Activated B cell treated with CpG ODN at 0.5 μM for 24 hours (primary cell): ENCODE results near the gene THRAP3. TPM values are rescaled to one million over a fixed set of nuclear protein-coding genes. Genes with fewer than 3 reads are reported as not detected.
A peak's percentile ranks its signal among the peaks of the same experiment; 100 is the strongest.
"Not testable (repeated sequence)": the region's sequence is repeated elsewhere in the genome, so short reads cannot be mapped to it uniquely, and the experiment has no call there.

Experiments
- ATAC-seq: fragments of 200-7000 bp; cut with Tn5 transposase; one replicate; pipeline ENCODE4 v1.10.0; 2021; ENCODE audit warnings: low read depth, mild to moderate bottlenecking, moderate library complexity
- CTCF ChIA-PET: fragments of 350-600 bp; sonication (Branson Sonifier 250); formaldehyde crosslinking; loops from one replicate; lab custom pipeline; 2021; ENCODE audit warnings: antibody characterized with exemption; lab: Charles Lee
- POLR2A ChIA-PET: fragments of 350-600 bp; sonication (Branson Sonifier 250); formaldehyde crosslinking; loops from one replicate; lab custom pipeline; 2021; ENCODE audit warnings: antibody characterized with exemption; lab: Charles Lee
- DNase-seq: peaks from one replicate; pipeline ENCODE4 v3.0.0; 2022
- H3K27ac Mint-ChIP-seq: one replicate; pipeline ENCODE4 v1.8.0; 2020; ENCODE audit warnings: mixed read lengths
- H3K27me3 Mint-ChIP-seq: one replicate; pipeline ENCODE4 v1.8.0; 2021; ENCODE audit warnings: mixed read lengths
- H3K36me3 Mint-ChIP-seq: one replicate; pipeline ENCODE4 v1.8.0; 2021; ENCODE audit warnings: low read depth, mixed read lengths
- H3K4me1 Mint-ChIP-seq: one replicate; pipeline ENCODE4 v1.8.0; 2021; ENCODE audit warnings: mixed read lengths
- H3K4me3 Mint-ChIP-seq: one replicate; pipeline ENCODE4 v1.8.0; 2020; ENCODE audit warnings: mild to moderate bottlenecking, mixed read lengths
- H3K9me3 Mint-ChIP-seq: one replicate; pipeline ENCODE4 v1.8.0; 2020; ENCODE audit warnings: mixed read lengths
- CTCF ChIP-seq: fragments of 200-600 bp; IDR thresholded peaks from one replicate; pipeline ENCODE4 v1.8.0; 2022; ENCODE audit warnings: antibody characterized with exemption, mild to moderate bottlenecking
- intact Hi-C: fragments of 100-400 bp; cut with micrococcal nuclease; formaldehyde crosslinking; loops from one replicate; pipeline ENCODE4 v1.15.1; 2024
- total RNA-seq: library from RNA; stranded (reverse); gene quantifications from 2 replicates; pipeline ENCODE4 v1.2.3, GENCODE V29; 2022

Gene THRAP3
- total RNA-seq, 1 donor from 2014 or later = 145 TPM

- Mint-ChIP-seq H3K4me3 (peak overlapping the region; percentile 99), H3K27me3 (no peaks in the 10 kb centered on the region), H3K4me1 (peaks cover 34% of the 10 kb centered on the region), H3K36me3 (peaks cover 38% of the 10 kb centered on the region), H3K9me3 (no peaks in the 10 kb centered on the region), H3K27ac (peak overlapping the region; percentile 100)
- TF ChIP-seq CTCF = no peak
- intact Hi-C loops = loop anchor here (5.0 kb wide), 3 partner anchors 665 to 1255 kb away; partner anchors contain the start of genes KIAA0319L, NCDN and SFPQ
- ChIA-PET CTCF (interaction anchor here (0.7 to 2.9 kb wide), 5 partner anchors 13 to 164 kb away, joined by 3 to 13 read pairs (median 4); no protein-coding TSS in a partner anchor), POLR2A (interaction anchor here (0.6 to 4.2 kb wide), 15 partner anchors 11 to 292 kb away, joined by 3 to 62 read pairs (median 8); partner anchors contain the start of genes AGO3, MAP7D1, MRPS15 and TRAPPC3)
- DNase-seq = no peak
- ATAC-seq = no peak
Measured at GRCh38 chr1:36222481-36223380, 1.5 kb upstream of the THRAP3 start.

- no peak for TF ChIP-seq CTCF
- intact Hi-C loops = loop anchor here (5.0 kb wide), 3 partner anchors 666 to 1254 kb away; partner anchors contain the start of genes KIAA0319L, NCDN and SFPQ
- H3K9me3 Mint-ChIP-seq = no peaks in the 10 kb centered on the region
- POLR2A ChIA-PET = interaction anchor here (0.6 to 4.2 kb wide), 26 partner anchors 11 to 337 kb away, joined by 3 to 62 read pairs (median 6); partner anchors contain the start of genes AGO3, MAP7D1, MRPS15 and SH3D21
- no peaks in the 10 kb centered on the region for H3K27me3 Mint-ChIP-seq
- peak; percentile 4 for ATAC-seq
- CTCF ChIA-PET = interaction anchor here (0.7 to 2.9 kb wide), 9 partner anchors 9 to 198 kb away, joined by 3 to 13 read pairs (median 4); no protein-coding TSS in a partner anchor
- H3K27ac Mint-ChIP-seq = peak overlapping the region; percentile 100
- H3K36me3 Mint-ChIP-seq = peaks cover 44% of the 10 kb centered on the region
- no peak for DNase-seq
- H3K4me3 Mint-ChIP-seq = peak overlapping the region; percentile 99
- peaks cover 36% of the 10 kb centered on the region for H3K4me1 Mint-ChIP-seq
Measured at GRCh38 chr1:36223381-36223995, 755 bp upstream of the THRAP3 start.

GRCh38 chr1:36224537-36225282 lies 467 bp downstream of the THRAP3 start:
- Mint-ChIP-seq H3K27me3 (no peaks in the 10 kb centered on the region), H3K9me3 (no peaks in the 10 kb centered on the region), H3K27ac (peak overlapping the region; percentile 100), H3K4me3 (peak overlapping the region; percentile 99), H3K4me1 (peaks cover 36% of the 10 kb centered on the region), H3K36me3 (peaks cover 50% of the 10 kb centered on the region)
- POLR2A ChIA-PET = interaction anchor here (0.6 to 4.2 kb wide), 27 partner anchors 9 to 1583 kb away, joined by 3 to 62 read pairs (median 6); partner anchors contain the start of genes AGO3, C1orf122, MAP7D1 and MRPS15
- no peak for TF ChIP-seq CTCF
- CTCF ChIA-PET = interaction anchor here (0.9 to 2.9 kb wide), 8 partner anchors 8 to 162 kb away, joined by 3 to 13 read pairs (median 4); no protein-coding TSS in a partner anchor
- ATAC-seq (peak; percentile 58), DNase-seq (no peak)
- intact Hi-C loops = loop anchor here (1.0 to 5.0 kb wide), 11 partner anchors 8 to 1253 kb away; partner anchors contain the start of genes AGO3, KIAA0319L, NCDN and SFPQ

- H3K27me3 Mint-ChIP-seq = no peaks in the 10 kb centered on the region
- H3K27ac Mint-ChIP-seq = peak overlapping the region; percentile 100
- POLR2A ChIA-PET = interaction anchor here (0.6 to 4.1 kb wide), 11 partner anchors 9 to 1583 kb away, joined by 3 to 62 read pairs (median 8); partner anchors contain the start of genes C1orf122, MAP7D1, MRPS15 and TRAPPC3
- no peaks in the 10 kb centered on the region for H3K9me3 Mint-ChIP-seq
- intact Hi-C loops = loop anchor here (2.0 kb wide), 2 partner anchors 31 to 295 kb away; partner anchors contain the start of gene AGO3
- no peak for ATAC-seq
- CTCF ChIA-PET = interaction anchor here (2.9 kb wide), 1 partner anchor 37 kb away, joined by 13 read pairs; no protein-coding TSS in a partner anchor
- no peak for TF ChIP-seq CTCF
- H3K4me3 Mint-ChIP-seq = peak overlapping the region; percentile 99
- H3K4me1 Mint-ChIP-seq = peaks cover 36% of the 10 kb centered on the region
- H3K36me3 Mint-ChIP-seq = peaks cover 52% of the 10 kb centered on the region
- no peak for DNase-seq
Measured at GRCh38 chr1:36225283-36225899, 1.1 kb downstream of the THRAP3 start.

- DNase-seq, H3K27me3 Mint-ChIP-seq, H3K27ac Mint-ChIP-seq, H3K4me3 Mint-ChIP-seq, POLR2A ChIA-PET, H3K9me3 Mint-ChIP-seq, CTCF ChIA-PET, ATAC-seq, intact Hi-C loops: not testable (repeated sequence)
- Mint-ChIP-seq H3K36me3 (peaks cover 69% of the 10 kb centered on the region), H3K4me1 (peaks cover 70% of the 10 kb centered on the region)
Measured at GRCh38 chr1:36230279-36230678, 6.0 kb downstream of the THRAP3 start.
